DND-41 (cell line): ENCODE measurements around the gene WDR31.
"Not testable (repeated sequence)": the region's sequence is repeated elsewhere in the genome, so short reads cannot be mapped to it uniquely, and the experiment has no call there.

ENCODE experiments used
- ATAC-seq: fragments of 200-7000 bp; cut with Tn5 transposase; 3 replicates; pipeline ENCODE4 v1.9.1; 2021; ENCODE audit warnings: low read depth; ENCODE audit not compliant: insufficient read depth
- DNase-seq: peaks from one replicate; pipeline ENCODE4 v3.0.0-alpha.2; 2020
- H2AFZ ChIP-seq: 2 replicates; pipeline ENCODE4 v1.6.0; 2012; ENCODE audit warnings: low read depth, low read length
- H3K27ac ChIP-seq: 2 replicates; pipeline ENCODE4 v1.5.1; 2012; ENCODE audit warnings: low read length, inconsistent platforms
- H3K27me3 ChIP-seq: fragments of 200-600 bp; sonication (generic); 2 replicates; pipeline ENCODE4 v1.6.0; 2012; ENCODE audit warnings: low read length, mild to moderate bottlenecking, inconsistent platforms; ENCODE audit not compliant: insufficient read depth, poor library complexity
- H3K36me3 ChIP-seq: 2 replicates; pipeline ENCODE4 v1.5.1; 2012; ENCODE audit warnings: low read length, inconsistent platforms; ENCODE audit not compliant: insufficient read depth
- H3K4me1 ChIP-seq: 2 replicates; pipeline ENCODE4 v1.5.1; 2012; ENCODE audit warnings: mild to moderate bottlenecking, low read length; ENCODE audit not compliant: insufficient read depth
- H3K4me2 ChIP-seq: 2 replicates; pipeline ENCODE4 v1.6.0; 2012; ENCODE audit warnings: mild to moderate bottlenecking, moderate library complexity, low read length, inconsistent platforms; ENCODE audit not compliant: insufficient read depth
- H3K4me3 ChIP-seq, 2 experiments: fragments of 200-600 bp in 1 of 2; shearing (Covaris generic) in 1 of 2; 2 replicates each; pipeline ENCODE4 v1.5.1; 2012 to 2016; ENCODE audit warnings: inconsistent platforms in 2 of 2, low read length in 2 of 2, mild to moderate bottlenecking in 2 of 2, low read depth in 1 of 2, moderate library complexity in 1 of 2
- H3K79me2 ChIP-seq: 2 replicates; pipeline ENCODE4 v1.6.0; 2012; ENCODE audit warnings: low read length, inconsistent platforms; ENCODE audit not compliant: insufficient read depth
- H3K9ac ChIP-seq: 2 replicates; pipeline ENCODE4 v1.6.0; 2012; ENCODE audit warnings: low read depth, mild to moderate bottlenecking, inconsistent platforms, low read length, moderate library complexity
- H3K9me3 ChIP-seq: 2 replicates; pipeline ENCODE4 v1.5.1; 2012; ENCODE audit warnings: low read length, moderate library complexity, mild to moderate bottlenecking, inconsistent platforms; ENCODE audit not compliant: insufficient read depth, severe bottlenecking
- H4K20me1 ChIP-seq: 2 replicates; pipeline ENCODE4 v1.6.0; 2012; ENCODE audit warnings: low read length; ENCODE audit not compliant: insufficient read depth
- CTCF ChIP-seq: IDR thresholded peaks from 2 replicates; pipeline ENCODE4 v1.5.1; 2012; ENCODE audit warnings: borderline replicate concordance, low read length, moderate library complexity, mild to moderate bottlenecking; ENCODE audit not compliant: poor library complexity, severe bottlenecking; ENCODE audit errors: extremely low read depth
- EZH2 ChIP-seq: IDR thresholded peaks from 3 replicates; pipeline ENCODE4 v1.6.1; 2012; ENCODE audit warnings: borderline replicate concordance, low read depth, mild to moderate bottlenecking, moderate library complexity, low read length, inconsistent platforms; ENCODE audit not compliant: severe bottlenecking

WDR31 gene

GRCh38 chr9:113380869-113381378 is 40.8 kb upstream of the WDR31 start:
- H3K27me3 ChIP-seq = no peaks in the 10 kb centered on the region
- TF ChIP-seq EZH2 (no peak), CTCF (no peak)
- no peaks in the 10 kb centered on the region for H3K36me3 ChIP-seq
- no peaks in the 10 kb centered on the region for H3K9me3 ChIP-seq
- ATAC-seq (no peak), DNase-seq (no peak)
- H4K20me1 ChIP-seq = no peaks in the 10 kb centered on the region
- H3K4me3 ChIP-seq = no peak overlapping the region
- no peak overlapping the region for H3K9ac ChIP-seq
- no peak overlapping the region for H3K4me2 ChIP-seq
- H3K27ac ChIP-seq = no peak overlapping the region
- no peaks in the 10 kb centered on the region for H3K79me2 ChIP-seq
- H2AFZ ChIP-seq = no peak overlapping the region
- peaks cover 10% of the 10 kb centered on the region for H3K4me1 ChIP-seq

GRCh38 chr9:113379829-113380210 is 39.7 kb upstream of the WDR31 start:
- H4K20me1 ChIP-seq, H3K27me3 ChIP-seq, H3K9me3 ChIP-seq, H3K4me3 ChIP-seq, H3K4me2 ChIP-seq, H3K36me3 ChIP-seq, H2AFZ ChIP-seq, DNase-seq, H3K79me2 ChIP-seq, ATAC-seq, H3K27ac ChIP-seq, H3K9ac ChIP-seq: not testable (repeated sequence)
- H3K4me1 ChIP-seq = peaks cover 19% of the 10 kb centered on the region

GRCh38 chr9:113379094-113379828 is 39.2 kb upstream of the WDR31 start:
- H3K27me3 ChIP-seq, ATAC-seq, H3K9ac ChIP-seq, H2AFZ ChIP-seq, H4K20me1 ChIP-seq, H3K4me2 ChIP-seq, H3K36me3 ChIP-seq, H3K27ac ChIP-seq, H3K9me3 ChIP-seq, H3K79me2 ChIP-seq, H3K4me3 ChIP-seq, DNase-seq: not testable (repeated sequence)
- H3K4me1 ChIP-seq = peaks cover 19% of the 10 kb centered on the region

GRCh38 chr9:113376634-113377567 is 36.8 kb upstream of the WDR31 start, which contains the start of gene HDHD3:
HDHD3 (minus strand) TSS chr9:113376986; CDS start chr9:113374354, 2,632 bp downstream.
- H2AFZ ChIP-seq = peak within 1 kb of the TSS; percentile 93
- no peaks in the 10 kb centered on the region for H4K20me1 ChIP-seq
- no peaks in the 10 kb centered on the region for H3K9me3 ChIP-seq
- peak within 1 kb of the TSS; percentile 67 for H3K9ac ChIP-seq
- ATAC-seq (peak; percentile 91), DNase-seq (peak; percentile 76)
- H3K36me3 ChIP-seq = peaks cover 18% of the 10 kb centered on the region
- peak within 1 kb of the TSS; percentile 90 for H3K4me2 ChIP-seq
- peaks cover 4% of the 10 kb centered on the region; the same call in 1 of the 2 replicates for H3K79me2 ChIP-seq
- peak within 1 kb of the TSS; percentile 66 for H3K27ac ChIP-seq
- peaks cover 19% of the 10 kb centered on the region for H3K4me1 ChIP-seq
- TF ChIP-seq CTCF = no peak
- no peak for TF ChIP-seq EZH2
- H3K27me3 ChIP-seq = no peaks in the 10 kb centered on the region
- peak within 1 kb of the TSS; percentile 81 to 91; a peak in 3 of 4 replicates for H3K4me3 ChIP-seq
